Neural progenitor cell (in vitro differentiated cells): ENCODE results near the gene COPB1.

Experiments
- EZH2 ChIP-seq: fragments of 200-600 bp; sonication (generic); IDR thresholded peaks from 2 replicates; pipeline ENCODE4 v1.6.1; 2017; ENCODE audit warnings: antibody characterized with exemption, mild to moderate bottlenecking, moderate library complexity
- EZH2phosphoT487 ChIP-seq: fragments of 200-600 bp; sonication (generic); IDR thresholded peaks from 2 replicates; pipeline ENCODE4 v1.6.1; 2017; ENCODE audit warnings: antibody characterized with exemption
- TF ChIP-seq, protein P1 (sequence below): fragments of 200-600 bp; sonication (generic); IDR thresholded peaks from 2 replicates; pipeline ENCODE4 v1.5.1; 2017; ENCODE audit warnings: antibody characterized with exemption, mild to moderate bottlenecking

DNA sequence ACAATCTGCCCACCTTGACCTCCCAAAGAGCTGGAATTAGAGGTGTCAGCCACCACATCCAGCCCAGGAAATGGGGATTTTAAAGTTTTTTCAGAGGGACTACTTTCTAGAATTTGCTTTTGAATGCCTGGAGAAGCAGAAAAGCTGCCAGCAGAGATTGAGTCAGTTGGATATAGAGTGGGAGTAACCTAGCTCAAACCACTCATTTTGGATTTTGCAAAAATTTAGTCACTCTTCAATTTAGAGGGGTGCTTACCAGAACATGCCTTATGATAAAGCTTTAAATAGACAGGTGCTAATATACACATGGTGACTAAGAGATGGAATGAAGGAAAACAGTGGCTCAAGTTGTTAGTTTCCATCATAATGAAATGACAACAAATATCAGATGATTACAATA lies 47.1 kb upstream of the COPB1 start:
- TF ChIP-seq EZH2 (no peak), EZH2phosphoT487 (no peak)
- TF ChIP-seq, protein P1, sequence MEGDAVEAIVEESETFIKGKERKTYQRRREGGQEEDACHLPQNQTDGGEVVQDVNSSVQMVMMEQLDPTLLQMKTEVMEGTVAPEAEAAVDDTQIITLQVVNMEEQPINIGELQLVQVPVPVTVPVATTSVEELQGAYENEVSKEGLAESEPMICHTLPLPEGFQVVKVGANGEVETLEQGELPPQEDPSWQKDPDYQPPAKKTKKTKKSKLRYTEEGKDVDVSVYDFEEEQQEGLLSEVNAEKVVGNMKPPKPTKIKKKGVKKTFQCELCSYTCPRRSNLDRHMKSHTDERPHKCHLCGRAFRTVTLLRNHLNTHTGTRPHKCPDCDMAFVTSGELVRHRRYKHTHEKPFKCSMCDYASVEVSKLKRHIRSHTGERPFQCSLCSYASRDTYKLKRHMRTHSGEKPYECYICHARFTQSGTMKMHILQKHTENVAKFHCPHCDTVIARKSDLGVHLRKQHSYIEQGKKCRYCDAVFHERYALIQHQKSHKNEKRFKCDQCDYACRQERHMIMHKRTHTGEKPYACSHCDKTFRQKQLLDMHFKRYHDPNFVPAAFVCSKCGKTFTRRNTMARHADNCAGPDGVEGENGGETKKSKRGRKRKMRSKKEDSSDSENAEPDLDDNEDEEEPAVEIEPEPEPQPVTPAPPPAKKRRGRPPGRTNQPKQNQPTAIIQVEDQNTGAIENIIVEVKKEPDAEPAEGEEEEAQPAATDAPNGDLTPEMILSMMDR: no peak
